Colon (tissue), 2 donors: ENCODE measurements around the gene IHH.

ENCODE experiments used
- FAIRE-seq: peaks from 2 replicates; lab custom pipeline; 2012; peaks lifted over from hg19 to GRCh38; lab: Jason Lieb, UNC
- donor health status: control.
- donor health status: control.

Gene IHH

DNA sequence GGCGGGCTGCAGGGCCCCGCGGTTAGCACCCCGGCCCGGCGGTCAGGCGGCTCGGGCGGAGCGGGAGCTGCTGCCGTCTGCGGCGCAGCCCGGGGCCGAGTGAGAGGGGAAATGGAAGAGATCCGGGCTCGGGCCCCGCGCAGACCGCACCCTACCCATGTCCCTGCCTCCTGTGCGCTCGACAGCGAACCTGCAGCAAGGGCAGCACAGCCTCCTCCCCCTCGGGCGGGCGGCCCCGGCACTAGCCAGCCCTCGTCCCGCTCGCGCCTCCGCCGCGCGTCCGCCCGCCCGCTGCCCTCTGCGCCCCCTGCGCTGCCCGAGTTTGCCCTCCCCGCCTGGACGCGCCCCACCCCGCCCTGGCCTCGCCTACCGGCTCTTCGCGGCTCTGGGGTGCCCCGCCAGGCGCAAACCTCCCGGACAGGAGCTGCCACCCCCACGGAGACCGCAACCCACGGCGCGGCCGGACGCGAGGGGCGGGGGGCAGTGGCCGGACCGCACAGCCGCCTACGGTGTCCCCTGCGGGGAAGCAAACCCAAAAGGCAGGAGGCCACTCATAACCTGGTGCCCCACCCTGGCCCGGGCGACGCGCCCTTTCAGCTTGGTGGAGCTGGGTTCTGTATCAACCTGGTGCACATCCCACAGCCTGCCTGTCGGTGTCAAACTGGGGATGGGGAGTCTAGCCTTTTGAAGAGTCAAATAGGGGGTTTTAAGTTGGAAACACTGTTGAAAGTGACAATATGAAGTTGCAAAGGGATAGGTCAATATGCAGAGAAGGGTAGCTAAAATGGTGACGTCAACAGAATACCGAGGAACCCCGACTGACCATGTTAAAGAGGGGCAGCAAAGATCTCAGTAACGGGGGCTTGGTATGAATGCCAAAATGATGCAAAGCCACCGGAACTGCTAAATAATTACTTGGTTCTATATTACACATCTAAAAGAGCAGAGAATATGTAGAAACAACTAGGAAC lies at the start of gene IHH:
Gene IHH, minus strand, starts transcription at position 101 of the 971 bp plus-strand sequence. CDS start 454 bp downstream, outside the sequence.
- FAIRE-seq: no peak

DNA sequence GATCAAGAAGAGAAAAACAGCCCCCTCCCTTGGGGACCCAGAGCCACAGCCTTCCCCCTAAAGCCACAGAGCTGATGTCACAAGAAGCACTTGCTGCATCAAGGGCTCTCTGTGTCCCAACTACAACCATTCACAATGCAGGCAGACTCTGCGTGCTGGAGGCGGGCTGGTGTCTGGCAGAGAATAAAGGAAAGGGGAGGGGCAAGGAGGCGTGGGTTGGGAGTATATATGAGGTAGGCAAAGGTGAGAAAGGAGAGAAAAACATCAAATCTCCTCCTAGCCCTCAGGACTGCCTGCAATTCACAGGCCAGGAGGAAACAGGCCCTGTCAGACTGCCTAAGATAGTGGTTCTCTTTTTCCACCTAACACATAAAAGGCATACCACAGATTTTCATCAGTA lies 48.8 kb upstream of the IHH start:
- no peak for FAIRE-seq

DNA sequence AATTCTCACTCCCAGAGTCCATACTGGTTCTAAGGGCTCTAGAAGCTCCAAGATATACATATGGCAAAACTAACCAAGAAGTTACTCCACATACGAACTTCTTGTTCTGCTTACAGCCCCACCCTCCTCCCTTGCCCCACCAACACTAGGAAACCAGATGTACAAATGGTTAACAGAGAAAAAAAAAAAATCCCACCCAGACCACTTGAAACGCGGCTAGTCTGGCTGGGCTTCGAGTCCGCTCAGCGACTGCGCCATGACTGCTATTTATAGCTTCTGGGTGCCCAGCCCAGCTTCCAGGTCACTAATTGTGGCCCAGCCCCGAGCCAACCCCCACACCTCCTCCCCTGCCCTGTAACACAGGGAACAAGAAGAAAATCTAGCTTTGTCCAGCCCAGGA lies 47.0 kb upstream of the IHH start:
- no peak for FAIRE-seq

DNA sequence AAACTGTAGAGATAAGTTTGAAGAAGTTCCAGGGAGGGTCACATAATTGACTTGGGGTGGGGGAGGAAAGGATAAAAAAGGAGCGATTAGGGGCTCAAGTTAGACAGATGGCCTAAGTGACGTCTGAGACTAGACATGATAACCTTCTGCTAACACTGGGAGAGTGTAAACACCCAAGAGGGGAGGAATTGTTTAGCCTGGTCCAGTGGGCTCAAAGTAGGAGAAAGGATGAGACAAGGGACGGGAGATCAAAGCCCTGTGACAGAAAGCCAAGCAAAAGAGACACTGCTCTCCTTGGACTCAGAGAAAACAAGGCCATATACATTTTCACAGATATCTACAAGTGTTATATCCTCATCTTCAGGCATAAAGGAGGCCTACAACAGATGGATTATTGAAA lies 45.5 kb upstream of the IHH start:
- no peak for FAIRE-seq

DNA sequence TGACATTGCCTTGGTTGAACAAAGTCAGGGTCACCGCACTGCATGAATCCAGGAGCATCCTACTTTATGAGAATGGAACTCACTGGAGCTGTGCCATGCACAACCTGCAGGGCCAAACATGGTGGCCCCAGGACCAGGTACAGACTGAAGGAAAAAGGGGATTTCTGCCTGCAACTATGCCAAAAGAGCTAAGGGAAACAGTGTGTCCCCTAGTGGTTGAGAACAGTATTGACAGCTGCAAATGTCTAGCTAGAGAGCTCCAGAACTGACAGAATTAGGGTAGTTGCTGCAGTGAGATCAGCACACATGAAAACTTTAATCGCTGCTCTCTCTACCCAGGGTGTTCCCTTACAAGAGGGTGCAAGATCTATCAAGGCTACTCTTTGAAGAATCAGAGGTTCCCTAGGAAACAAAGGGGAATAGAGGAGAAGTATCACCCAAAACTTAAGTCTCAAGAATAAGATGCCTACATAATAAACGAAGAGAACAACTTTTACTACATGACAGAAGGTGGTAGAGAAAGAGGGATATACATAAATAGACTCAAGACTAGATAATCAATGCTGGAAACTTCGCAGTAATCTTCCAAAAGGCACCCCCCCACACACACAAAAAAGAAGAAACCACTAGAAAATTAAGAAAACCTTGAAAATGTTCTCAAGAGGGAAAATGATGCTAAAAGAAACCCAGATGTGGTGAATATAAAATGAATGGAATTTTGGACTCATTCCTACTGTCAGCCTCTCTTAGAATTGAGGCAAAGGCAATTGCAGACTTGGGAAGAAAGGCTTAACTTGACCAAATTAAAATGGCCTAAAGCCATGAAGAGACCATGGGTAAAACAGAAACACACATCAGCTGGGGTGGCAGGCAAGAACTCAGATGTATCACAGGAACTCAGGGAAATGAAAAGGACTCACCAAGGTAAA lies 43.6 kb upstream of the IHH start:
- FAIRE-seq: no peak

DNA sequence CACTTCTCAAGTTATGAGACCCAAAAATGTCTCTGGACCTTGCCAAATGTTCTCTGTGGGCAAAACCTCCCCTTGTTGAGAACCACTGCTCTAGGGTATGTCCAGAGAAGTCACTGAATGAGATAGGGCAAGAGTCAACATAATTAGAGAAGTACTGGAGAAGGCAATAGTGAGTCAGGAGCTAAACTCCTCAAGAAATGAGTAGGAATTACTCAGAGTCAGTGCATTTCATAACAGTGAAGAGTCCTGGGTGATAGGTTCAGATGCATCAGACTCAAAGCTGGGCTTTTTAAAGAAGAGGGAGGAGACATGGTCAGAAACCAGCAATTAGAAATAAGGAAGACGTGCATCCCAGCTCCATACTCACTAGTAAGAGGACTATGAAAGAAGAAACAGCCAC lies 38.6 kb upstream of the IHH start:
- FAIRE-seq: no peak

DNA sequence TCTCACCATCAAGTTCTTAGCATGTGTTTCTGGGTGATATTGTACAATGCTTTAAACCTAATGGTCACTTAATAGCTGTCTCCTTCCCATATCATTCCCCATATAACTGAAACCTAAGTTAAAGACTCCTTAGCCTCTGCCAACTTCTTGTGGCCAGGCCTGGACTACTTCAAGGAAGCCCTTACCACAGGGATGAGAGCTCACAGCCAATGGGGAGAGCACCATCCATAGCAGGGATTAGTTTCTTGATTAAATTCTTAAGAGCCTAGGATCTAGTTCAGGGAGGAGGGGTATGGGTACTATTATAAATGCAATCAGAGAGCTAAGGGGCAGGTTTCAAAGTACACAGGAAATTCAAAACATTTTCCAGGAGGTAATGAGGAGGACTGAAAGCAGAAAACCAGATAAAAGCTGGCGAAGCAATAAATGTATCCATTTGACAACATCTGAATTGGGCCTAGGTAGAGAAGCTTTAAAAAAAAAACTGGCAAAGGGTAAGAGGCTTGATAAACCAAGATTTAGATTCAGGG lies 34.8 kb upstream of the IHH start:
- no peak for FAIRE-seq

DNA sequence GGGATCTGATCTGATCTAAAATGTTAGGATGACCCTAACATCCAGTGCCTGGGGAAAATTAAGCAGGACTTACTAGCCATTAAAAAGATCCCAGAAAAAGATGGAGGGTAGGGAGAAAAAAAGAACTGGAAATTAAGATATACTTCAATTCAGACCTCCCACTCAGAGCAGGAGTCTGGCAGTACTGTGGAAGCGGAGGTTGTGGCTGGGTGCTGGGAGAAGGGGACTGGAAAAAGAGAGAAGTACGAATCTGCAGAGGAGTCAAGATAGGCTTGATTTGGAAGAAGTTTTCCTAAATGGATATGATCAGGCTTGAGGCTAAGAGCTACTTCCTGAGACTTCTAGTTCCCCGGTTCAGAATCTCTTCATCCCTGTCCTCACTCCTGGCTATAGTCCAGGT lies 33.5 kb upstream of the IHH start:
- FAIRE-seq: no peak

DNA sequence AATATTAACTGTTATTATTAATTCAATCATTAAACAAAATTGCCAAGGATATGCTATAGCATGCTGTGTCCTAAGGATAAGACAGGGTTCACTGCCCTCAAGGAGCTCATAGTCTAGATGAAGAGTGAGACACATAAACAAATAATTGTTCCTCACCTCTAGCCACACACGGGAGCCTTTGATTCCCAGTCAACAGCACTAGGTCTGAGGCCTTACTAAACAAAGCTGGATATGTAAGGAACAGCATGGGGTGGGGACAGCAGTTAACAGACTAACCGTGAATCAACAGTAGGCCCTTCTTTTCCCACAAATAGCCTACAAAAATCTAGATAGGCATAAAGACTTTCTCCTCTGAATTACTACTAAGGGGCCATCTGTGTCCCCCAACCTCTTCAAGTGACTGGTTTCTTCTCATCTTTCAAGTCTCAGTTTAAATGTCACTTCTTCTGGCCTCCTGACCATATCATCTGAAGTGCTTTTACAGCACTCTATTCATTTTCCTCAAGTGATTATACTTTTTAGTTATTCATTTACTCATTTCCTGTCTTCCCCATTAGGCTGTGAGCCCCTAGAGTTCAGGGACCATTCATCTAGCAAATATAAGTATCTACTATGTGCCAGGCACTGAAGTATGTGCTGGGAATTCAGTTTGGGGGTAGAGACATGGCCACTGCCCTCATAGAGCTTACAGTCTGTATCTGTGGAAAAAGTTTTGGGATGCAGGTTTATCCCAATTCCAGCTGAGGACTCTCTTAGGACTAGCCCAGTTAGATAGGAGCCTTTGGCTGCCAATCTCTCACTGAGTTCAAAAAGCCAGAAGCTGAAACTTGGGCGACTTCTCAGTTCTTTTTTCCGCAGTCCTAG lies 29.9 kb upstream of the IHH start:
- no peak for FAIRE-seq

DNA sequence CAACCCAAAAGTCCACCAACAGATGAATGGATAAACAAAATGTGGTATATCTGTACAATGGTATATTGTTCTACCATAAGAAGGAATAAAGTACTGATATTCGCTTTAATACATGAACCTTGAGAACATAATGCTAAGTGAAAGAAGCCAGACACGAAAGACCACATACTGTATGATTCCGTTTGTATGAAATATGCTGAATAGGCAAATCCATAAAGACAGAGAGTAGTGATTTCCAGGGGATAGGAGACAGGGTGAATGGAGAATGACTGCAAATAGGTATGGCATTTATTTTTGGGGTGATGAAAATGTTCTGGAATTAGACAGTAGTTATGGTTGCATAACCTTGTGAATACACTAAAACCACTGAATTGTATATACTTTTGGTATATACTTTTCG lies 28.6 kb upstream of the IHH start:
- FAIRE-seq: no peak

DNA sequence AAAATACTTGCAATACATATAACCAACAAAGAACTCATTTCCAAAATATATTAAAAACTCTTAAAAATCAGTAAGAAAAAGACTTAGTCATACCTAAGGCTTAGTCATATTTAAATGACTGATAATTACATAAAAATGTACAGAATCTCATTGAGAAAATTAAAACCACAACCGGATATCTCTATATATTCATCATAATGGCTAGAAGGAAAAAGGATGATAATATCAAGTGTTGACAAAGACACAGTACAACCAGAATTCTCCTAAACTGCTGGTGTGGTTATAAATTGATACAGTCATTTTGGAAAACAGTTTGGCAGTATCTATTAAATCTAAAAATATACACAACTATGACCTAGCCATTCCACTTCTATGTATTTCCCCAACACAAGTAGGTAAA lies 27.1 kb upstream of the IHH start:
- FAIRE-seq: no peak

DNA sequence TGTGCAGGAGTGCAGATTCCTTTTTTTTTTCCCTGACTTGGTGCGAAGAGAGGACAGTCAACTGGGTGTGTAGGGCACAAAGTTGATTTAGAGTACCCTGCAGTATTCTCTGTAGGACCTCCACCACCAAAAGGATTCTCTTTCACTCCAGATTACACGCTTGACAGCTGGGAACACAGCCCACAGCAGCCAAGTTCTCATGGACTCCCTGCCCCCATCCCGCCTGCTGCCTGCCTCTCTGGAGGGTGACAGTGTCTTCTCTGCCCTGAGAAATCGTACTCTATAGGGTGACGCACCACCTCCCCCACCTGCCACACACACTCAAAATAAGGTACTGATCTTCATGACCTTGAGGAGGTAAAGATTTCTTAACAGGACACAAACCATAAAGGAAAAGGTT lies 26.6 kb upstream of the IHH start:
- FAIRE-seq: no peak

DNA sequence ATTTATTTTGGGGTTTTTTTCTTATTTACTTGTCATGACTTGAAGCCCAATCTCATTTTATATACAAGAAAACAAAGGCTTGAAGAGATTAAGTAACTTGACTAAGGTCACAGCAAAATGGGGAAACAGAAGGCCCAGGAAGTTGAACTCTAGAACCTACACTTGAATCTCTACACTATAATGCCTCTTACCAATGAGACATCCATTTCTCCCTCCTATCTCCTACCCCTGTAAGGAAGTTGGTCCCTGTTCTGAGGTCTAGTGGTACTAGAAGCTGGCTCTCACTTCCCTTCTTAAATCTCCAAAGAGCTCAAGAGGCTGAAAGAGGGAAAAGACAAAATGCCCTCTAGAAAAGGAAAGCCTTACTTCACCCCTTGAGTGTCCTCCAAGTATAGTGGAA lies 25.5 kb upstream of the IHH start:
- FAIRE-seq: no peak

DNA sequence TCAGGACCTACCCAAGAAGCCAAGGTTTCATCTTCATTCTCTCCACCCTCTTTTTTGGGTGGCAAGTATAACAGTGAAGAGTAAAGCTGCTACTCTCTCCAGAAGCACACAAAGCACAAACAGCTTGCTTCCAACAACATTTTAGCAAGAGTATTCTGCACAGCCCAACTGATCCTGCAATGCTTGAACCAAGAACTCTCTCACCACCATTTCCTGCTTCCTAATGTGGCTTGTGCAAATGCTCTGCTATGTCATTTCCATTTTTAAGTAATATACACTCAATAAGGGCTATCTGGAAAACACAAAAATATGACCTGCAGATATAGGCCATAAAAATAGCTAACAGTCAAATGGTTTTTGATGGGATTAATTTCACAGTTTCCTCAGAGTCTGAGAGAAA lies 24.1 kb upstream of the IHH start:
- no peak for FAIRE-seq

DNA sequence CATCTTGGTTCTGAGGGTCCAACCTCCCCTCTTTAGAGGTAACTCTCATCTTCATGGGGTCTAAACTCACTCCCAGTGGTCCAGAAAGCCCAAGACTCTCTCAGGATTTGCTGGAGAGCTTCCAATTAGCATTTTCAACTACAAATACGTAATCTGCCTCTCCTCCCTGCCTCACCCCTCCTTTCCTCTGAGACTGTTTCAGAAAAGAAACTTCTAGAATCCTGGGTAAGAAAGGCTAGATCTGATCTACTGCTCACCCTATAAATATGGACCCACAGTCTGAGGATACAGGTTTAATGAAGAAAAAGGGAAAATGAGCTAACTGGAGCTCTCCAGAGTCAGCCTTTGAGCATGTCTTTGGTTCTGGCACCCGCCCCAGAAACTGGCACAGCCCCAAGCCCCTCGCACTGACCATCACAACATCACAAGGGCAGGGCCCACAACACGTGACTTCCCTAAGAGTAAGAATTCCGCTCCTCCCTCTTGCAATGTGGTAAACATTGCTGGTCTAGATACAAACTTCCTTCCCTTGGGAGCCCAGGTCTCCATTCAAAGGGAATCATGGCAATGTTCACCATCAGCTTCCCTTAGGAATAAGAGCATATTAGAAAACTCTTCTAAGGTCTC lies 21.7 kb upstream of the IHH start:
- no peak for FAIRE-seq

DNA sequence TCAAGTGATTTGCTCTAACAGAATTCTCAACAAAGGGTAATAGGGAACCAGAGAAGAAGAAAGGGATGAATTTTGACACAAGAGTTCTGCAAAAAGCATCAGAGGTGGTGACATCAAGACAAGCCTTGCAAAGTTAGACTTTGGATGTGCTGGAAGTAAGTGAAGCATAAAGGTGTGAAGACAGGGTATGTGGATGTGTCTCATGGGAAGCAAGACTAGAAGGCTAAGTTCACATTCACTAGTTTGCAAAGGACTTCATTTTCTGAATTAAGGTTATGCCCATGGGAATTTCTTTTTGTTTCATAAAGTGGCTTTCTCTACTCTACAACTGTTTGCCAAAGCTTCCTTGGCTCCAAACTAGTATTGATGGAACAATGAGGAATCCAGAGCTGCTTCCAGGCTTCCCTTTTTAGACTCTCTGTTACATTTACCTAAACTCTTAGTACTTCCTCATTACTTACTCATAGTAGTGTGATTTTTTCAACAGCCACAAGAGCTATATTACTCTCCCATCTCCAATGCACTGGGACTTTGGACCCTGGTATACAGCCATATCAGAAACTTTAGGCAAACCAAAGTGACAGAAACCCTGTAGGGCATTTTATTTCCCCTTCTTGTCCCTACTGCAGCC lies 21.1 kb upstream of the IHH start:
- FAIRE-seq: no peak

DNA sequence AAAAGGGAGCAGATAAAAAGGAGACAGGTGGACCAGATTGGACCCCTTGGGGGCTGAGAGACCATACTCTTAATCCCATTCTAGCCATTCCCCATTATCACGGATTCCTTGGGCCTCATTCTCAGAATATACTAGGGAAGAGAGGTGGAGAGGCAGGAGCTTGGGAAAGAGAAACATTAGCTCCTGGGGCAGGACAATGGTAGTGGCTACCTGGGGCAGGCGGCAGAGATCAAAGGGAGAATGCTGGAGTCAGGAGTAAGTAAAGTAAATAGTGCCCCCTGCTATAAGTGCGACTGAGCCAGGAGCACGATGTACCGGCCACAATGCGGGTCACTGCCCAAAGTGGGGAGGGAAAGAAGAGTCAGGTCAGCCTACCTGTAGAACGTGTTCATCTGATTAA lies 20.4 kb upstream of the IHH start:
- no peak for FAIRE-seq

DNA sequence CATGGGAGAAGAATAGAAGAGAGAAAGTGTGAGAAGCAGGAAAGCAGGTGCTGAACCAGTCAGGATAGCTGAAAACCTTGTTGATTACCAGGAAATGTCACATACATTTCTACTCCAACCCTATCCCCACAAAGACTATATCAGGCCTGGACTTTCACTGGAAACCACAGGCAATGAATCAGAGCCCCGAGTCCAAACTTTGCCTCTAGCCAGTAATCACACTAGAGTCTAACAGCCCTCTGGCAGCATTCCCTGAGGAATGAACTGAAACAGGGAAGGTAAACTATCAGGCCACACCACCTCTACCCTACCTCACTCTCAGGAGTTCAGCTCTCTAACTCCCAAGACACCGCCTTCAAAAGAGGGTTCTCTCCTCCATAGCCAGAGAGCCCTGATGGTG lies 18.7 kb upstream of the IHH start:
- no peak for FAIRE-seq

DNA sequence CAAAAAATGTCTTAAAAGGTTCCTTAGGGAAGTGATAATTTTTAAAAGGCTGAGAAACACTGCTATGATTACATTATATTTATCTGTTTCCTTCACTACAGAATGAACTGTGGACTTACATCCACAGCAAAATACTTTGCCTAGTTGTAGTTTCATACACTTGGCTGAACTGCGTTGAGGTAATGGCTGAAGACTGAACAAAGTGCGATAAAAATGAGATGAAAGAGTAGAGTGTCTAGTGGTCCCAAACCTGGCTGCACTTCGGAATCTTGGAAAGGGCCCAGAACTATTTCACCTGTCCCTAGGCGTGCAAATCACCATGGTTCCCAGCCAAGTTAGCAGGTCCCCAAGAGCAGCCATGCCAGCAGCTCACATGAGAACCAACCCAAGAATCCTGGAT lies 18.2 kb upstream of the IHH start:
- FAIRE-seq: no peak

DNA sequence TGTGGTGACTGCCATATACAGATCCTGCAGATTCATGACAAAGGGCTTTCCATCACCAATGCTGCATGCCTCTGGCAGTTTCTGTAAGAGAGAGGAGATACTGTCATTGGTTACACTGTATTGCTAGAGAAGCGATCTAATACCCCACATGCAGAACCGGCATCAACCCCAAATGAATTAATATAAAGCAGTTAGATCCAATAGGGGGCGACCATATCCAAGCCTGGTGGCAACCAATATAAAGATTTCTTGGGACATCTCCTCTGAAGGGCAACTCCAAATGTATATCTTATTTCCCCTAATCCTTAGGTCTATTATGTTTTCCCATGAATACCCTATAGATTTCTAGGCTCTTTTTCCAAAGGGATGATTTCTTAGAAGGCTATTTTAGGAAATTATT lies 17.4 kb upstream of the IHH start:
- no peak for FAIRE-seq

DNA sequence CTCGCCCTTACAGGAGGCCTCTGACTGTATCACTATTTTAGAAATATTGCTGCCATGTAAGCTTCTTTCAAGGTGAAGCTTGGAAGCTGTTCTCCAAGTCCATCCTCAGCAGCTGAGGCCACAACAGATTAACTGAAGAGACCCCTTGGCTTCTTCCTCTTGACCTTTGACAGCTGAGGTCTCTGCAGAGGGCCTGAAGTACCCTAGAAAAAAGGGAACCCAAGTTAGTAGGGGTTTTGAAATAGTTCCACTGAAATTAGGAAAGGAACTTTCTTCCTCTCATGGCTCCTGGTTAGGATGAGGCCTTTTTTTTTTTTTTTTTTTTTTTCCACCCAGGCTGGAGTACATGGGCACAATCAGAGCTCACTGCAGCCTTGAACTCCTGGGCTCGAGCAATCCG lies 15.5 kb upstream of the IHH start:
- no peak for FAIRE-seq
